Kidney (tissue), 14 donors: ENCODE results near the gene TMEM126B. TPM values are rescaled to one million over a fixed set of nuclear protein-coding genes. Genes with fewer than 3 reads are reported as not detected.

Experiments
- DNase-seq, 5 donors: peaks; one replicate each; pipeline ENCODE4 v3.0.0-alpha.2; 2013 to 2020
- FAIRE-seq: peaks from 2 replicates; lab custom pipeline; 2012; peaks lifted over from hg19 to GRCh38; lab: Jason Lieb, UNC
- H3K27ac ChIP-seq, 2 donors: one replicate each; pipeline ENCODE4 v1.7.0; 2013; ENCODE audit warnings: low read depth in 2 of 2, low read length in 2 of 2, inconsistent platforms in 1 of 2
- H3K27me3 ChIP-seq: one replicate; pipeline ENCODE4 v1.7.1; 2013; ENCODE audit warnings: low read length, inconsistent platforms; ENCODE audit not compliant: control insufficient read depth, insufficient read depth
- H3K36me3 ChIP-seq, 3 donors: one replicate each; pipeline versions ENCODE4 v1.7.0 to v1.7.1; 2013; ENCODE audit warnings: low read length in 3 of 3, control low read depth in 1 of 3, inconsistent platforms in 1 of 3; ENCODE audit not compliant: insufficient read depth in 3 of 3, control insufficient read depth in 2 of 3
- H3K4me1 ChIP-seq, 3 donors: one replicate each; pipeline versions ENCODE4 v1.7.0 to v1.7.1; 2013; ENCODE audit warnings: low read length in 3 of 3, inconsistent platforms in 1 of 3, low read depth in 1 of 3; ENCODE audit not compliant: control insufficient read depth in 2 of 3, insufficient read depth in 2 of 3
- H3K4me3 ChIP-seq, 3 donors: one replicate each; pipeline versions ENCODE4 v1.7.0 to v1.8.1; 2013; ENCODE audit warnings: low read length in 3 of 3, control low read depth in 1 of 3, inconsistent platforms in 1 of 3
- H3K9ac ChIP-seq, 3 donors: one replicate each; pipeline versions ENCODE4 v1.7.0 to v1.7.1; 2013; ENCODE audit warnings: low read length in 3 of 3, control low read depth in 1 of 3, inconsistent platforms in 1 of 3
- H3K9me3 ChIP-seq, 3 donors: one replicate each; pipeline versions ENCODE4 v1.7.0 to v1.7.1; 2013; ENCODE audit warnings: low read length in 3 of 3, control low read depth in 1 of 3, inconsistent platforms in 1 of 3; ENCODE audit not compliant: control insufficient read depth in 2 of 3, insufficient read depth in 1 of 3
- intact Hi-C: fragments of 100-400 bp; cut with DNase I; formaldehyde crosslinking; loops from one replicate; pipeline ENCODE4 v1.11.1; 2022
- polyA plus RNA-seq: library from polyadenylated mRNA; stranded (reverse); fragments of 350-450 nt; fragmentation: Illumina TruSeq; extraction: RNeasy Lipid Tissue Mini Kit (QIAGEN cat#74804); gene quantifications from one replicate; pipeline ENCODE4 v1.2.3, GENCODE V29; 2014; ENCODE audit warnings: low read depth, low replicate concordance; ENCODE audit not compliant: insufficient read depth
- total RNA-seq: library from RNA; stranded (reverse); fragmentation: NEBNext Ultra II Directional; extraction: Animal tissue kit (Norgen Biotek cat#: 25700); gene quantifications from one replicate; pipeline ENCODE4 v1.2.1, GENCODE V29; 2021
- TF ChIP-seq, protein P1 (sequence below): IDR thresholded peaks from 3 replicates; pipeline ENCODE4 v1.5.1; 2012; ENCODE audit warnings: mild to moderate bottlenecking, moderate library complexity, borderline replicate concordance; ENCODE audit not compliant: insufficient read depth; ENCODE audit errors: extremely low read depth
- donor health status: control.
- donor health status: control.
- donor health status: control.
- donor health status: control.
- donor health status: control.
- donor health status: DM: yes; HTN: yes; CAD: no.
- donor health status: Normal renal cell carcinoma (clear cell type).

The TMEM126B gene
- total and polyA plus RNA-seq, 2 donors from 2014 or later, result 51.5 to 54.7 TPM

DNA sequence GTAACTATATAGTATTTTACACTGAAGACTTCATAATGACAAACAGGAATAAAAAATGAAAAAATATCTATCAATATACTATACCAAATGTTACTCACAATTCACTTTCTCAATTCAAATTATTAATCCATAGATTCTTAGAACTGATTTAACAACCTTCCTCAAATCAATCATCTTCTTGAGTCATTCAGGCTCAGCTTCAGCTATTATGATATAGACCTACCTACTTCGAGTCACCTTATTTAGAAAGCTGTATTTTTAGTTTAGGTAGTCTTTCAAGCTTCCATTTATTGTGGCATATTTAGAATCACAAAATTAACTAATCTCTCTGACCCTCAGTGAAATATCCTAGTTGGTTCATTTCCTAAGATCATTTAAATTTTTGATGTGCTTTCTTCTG is 28.4 kb downstream of the TMEM126B start:
- FAIRE-seq (no peak), DNase-seq (no peak)
- H3K4me3 ChIP-seq, result no peak overlapping the region
- TF ChIP-seq, protein P1, sequence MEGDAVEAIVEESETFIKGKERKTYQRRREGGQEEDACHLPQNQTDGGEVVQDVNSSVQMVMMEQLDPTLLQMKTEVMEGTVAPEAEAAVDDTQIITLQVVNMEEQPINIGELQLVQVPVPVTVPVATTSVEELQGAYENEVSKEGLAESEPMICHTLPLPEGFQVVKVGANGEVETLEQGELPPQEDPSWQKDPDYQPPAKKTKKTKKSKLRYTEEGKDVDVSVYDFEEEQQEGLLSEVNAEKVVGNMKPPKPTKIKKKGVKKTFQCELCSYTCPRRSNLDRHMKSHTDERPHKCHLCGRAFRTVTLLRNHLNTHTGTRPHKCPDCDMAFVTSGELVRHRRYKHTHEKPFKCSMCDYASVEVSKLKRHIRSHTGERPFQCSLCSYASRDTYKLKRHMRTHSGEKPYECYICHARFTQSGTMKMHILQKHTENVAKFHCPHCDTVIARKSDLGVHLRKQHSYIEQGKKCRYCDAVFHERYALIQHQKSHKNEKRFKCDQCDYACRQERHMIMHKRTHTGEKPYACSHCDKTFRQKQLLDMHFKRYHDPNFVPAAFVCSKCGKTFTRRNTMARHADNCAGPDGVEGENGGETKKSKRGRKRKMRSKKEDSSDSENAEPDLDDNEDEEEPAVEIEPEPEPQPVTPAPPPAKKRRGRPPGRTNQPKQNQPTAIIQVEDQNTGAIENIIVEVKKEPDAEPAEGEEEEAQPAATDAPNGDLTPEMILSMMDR, result no peak
- no peak overlapping the region for H3K9ac ChIP-seq
- peaks cover 2 to 23% (median 20%) of the 10 kb centered on the region in 3 donors for H3K36me3 ChIP-seq
- H3K4me1 ChIP-seq, result peaks cover 0 to 8% (median 0%) of the 10 kb centered on the region in 3 donors
- intact Hi-C loops, result no loop called here
- H3K9me3 ChIP-seq, result no peaks in the 10 kb centered on the region
- H3K27me3 ChIP-seq, result no peaks in the 10 kb centered on the region
- H3K27ac ChIP-seq, result no peak overlapping the region

DNA sequence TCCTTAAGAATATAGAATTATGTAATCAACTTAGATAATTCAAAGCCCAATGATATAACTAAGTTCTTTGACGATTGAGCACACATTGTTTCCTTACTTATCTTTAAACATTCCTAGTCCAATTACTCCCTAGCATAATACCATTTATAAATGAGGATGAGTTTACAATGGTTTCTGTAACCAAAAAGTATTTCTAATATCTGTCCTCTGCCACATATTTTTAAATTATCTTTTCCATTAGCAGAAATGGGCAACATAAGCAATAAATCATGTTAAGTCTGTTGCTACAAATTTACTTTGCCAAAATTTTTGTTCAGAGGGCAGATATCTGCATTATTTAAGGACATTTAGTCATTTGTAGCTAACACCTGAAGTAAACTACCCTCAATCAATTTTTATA is 29.8 kb downstream of the TMEM126B start:
- FAIRE-seq, result no peak
- no peak overlapping the region for H3K4me3 ChIP-seq
- intact Hi-C loops, result no loop called here
- H3K9ac ChIP-seq, result no peak overlapping the region
- TF ChIP-seq, protein P1, result no peak
- H3K4me1 ChIP-seq, result peaks cover 0 to 8% (median 2%) of the 10 kb centered on the region in 3 donors
- peaks cover 2 to 23% (median 20%) of the 10 kb centered on the region in 3 donors for H3K36me3 ChIP-seq
- H3K27me3 ChIP-seq, result no peaks in the 10 kb centered on the region
- no peak overlapping the region for H3K27ac ChIP-seq
- DNase-seq, result no peak
- no peaks in the 10 kb centered on the region for H3K9me3 ChIP-seq

DNA sequence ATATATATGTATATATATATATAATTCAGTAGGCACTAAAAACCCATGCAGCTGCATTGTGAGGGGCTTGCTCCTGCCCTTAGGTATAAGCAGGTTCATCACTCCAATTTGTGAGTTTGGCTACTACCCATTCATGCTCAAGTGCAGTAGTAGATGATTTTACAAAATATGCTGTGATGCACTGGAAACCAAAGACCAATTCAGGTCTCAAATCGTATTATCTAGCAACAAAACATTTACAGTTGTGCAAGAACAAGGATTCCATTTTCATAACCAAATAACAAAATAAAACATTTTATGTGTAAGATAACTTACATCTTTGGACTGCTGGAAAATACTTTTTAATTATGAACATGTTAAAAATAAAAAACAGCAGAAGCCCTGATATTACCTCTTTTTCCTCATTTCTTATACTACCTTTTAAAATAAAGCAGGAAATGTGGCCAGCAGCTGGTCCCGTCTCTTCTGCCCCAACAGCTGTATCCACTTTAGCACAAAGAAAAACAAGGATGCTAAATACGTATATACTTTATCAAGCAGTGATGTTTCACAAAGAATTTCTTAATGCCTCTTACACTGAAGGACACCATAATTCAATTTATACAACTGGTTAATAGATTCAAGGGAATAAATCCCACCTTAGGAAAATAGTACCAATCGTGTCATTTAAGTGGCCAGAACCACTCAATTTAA is 33.7 kb downstream of the TMEM126B start:
- Histone ChIP-seq H3K36me3 (peaks cover 2 to 14% (median 8%) of the 10 kb centered on the region in 3 donors), H3K9ac (peak overlapping the region in 1 of 3 donors; percentile 92), H3K27me3 (no peaks in the 10 kb centered on the region), H3K27ac (no peak overlapping the region), H3K4me3 (peak overlapping the region; percentile 91 to 96 (median 94)), H3K9me3 (no peaks in the 10 kb centered on the region), H3K4me1 (peaks cover 0 to 10% (median 8%) of the 10 kb centered on the region in 3 donors)
- no peak for FAIRE-seq
- intact Hi-C loops, result no loop called here
- TF ChIP-seq, protein P1, result no peak
- DNase-seq, result peak in 2 of 5 donors; percentile 20 to 25
